Fibroblast of skin of back (primary cell): ENCODE results near the gene LMCD1.

Experiments used
- DNase-seq: peaks from one replicate; pipeline ENCODE4 v3.0.0-alpha.2; 2013

The LMCD1 gene

DNA sequence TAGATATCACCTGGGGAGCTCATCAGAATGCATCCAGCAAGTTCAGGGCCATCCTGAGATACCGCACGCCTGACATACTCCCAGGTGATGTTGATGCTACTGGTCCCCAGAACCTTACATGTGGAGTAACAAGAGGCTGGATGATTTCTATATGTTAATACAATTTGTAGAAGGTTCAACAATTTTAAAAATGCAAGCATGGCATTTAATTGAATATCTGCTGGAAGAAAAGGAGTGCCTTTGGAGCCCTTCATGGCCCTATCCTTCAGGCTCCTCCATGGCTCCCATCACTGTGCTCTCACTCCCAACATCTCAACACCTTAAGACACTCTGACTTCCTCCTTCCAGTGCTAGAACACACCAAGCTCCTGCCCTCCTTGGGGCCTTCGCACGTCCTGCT, 36.6 kb downstream of the LMCD1 start:
- no peak for DNase-seq

DNA sequence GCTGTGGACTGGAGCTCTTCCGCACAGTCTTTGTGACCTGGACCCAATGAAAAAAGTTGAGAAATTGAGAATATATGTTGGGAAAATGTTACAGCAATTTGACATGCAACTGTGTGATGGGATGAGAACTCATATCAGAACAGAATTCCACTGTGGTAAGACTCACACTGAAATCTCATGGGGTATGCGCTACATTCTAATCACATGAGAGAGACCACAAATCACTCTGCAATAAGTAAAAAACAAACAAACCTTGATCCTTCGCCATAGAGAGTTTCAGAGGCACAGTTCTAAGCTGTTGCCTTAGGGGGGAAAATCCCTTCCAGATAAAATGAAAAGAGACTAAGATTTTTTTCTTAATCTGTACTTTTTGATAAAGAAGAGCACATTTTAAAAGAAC, 37.3 kb downstream of the LMCD1 start:
- peak; percentile 83 for DNase-seq

DNA sequence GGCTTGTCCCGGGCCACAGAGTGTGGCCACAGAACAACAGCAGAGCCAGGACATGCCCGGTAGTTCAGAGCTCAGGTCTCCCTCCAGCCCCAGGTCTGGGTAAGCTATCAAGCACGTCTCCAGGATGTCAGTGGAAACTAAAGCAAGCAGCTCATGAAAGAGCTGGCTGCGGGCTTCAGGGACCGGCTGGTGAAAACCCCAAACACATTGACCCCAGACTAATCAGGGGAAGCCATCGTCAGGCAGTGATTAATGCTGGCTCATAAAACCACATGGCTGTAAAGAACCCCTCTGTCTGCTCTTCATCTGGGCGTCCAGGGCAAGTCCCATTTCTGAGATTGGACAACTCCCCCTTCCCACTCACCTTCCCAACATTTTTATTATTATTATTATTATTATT, 37.8 kb downstream of the LMCD1 start:
- peak; percentile 51 for DNase-seq

DNA sequence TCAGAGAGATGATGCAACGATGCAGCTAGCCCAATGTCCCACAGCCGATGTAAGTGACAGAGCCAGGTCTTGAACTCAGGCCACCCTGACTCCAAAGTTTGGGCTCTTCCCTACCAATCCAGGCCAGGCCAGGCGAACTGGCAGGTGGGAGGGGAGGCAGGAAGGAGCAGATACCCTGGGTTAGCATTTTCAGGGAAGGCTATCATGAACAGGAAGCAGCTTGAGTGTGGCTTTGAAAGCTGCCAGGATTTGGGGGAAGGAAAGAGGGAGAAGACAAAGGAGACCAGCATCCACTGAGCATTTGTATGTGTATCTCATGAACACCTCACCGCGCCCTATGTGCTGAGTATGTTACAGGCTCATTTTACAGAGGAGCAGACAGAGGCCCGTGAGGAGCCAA, 38.8 kb downstream of the LMCD1 start:
- DNase-seq = no peak

DNA sequence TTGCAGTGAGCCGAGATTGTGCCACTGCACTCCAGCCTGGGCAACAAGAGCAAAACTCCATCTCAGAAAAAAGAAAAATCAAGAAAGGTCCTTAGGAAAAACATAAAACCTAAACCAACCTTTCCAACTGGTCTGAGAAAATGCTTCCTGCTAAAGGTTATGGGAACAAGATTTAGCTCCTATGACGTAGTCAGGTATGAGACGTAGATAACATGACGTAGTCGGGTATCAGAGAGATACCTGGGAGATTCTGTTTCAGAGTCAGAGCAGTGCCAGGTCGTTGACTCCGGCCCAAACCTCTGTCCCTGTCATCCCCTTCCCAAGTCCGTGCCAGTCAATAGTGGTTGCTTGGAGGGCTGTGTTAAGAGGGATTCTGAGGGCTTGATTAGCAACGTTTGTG, 39.9 kb downstream of the LMCD1 start:
- no peak for DNase-seq

DNA sequence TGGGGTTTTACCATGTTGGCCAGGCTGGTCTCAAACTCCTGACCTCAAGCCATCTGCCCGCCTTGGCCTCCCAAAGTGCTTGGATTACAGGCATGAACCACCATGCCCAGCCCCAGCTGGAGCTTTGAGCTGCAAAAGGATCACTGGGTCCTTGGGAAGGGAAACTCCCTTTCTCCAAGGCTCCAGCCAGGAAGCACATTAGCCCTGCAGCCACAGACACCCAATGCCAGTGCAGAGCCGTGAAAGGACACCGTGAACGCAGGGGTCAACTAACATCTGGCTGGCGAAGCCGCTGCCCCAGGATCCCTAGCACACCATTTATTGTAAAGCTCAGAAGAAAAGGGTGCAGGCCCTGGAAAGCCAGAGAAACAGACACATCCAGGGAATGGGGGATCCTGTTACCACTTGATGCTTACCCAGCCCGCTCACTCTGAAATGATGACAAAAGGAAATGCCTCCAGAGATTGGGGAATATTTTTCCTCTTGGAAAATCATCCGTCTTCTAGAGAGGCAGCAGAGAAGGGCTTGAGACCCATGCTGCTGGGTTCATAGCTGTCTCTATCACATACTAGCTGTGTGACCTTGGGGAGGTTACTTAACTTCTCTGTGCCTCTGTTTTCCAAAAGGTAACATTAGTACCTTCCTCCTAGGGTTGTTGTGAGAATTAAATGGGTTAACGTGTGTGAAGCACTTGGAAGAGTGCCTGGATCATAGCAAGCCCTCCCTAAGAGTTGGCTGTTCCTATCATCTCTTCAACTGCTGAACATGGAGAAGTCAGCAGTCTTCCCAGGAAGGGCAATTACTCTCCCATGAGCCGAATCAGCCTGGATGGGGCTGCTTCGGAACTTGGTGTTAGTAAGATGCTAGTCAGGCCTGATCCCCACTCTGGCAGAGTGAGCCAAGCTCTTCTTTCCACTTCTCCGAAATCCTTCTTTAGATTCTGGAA, 40.8 kb downstream of the LMCD1 start:
- DNase-seq = no peak

DNA sequence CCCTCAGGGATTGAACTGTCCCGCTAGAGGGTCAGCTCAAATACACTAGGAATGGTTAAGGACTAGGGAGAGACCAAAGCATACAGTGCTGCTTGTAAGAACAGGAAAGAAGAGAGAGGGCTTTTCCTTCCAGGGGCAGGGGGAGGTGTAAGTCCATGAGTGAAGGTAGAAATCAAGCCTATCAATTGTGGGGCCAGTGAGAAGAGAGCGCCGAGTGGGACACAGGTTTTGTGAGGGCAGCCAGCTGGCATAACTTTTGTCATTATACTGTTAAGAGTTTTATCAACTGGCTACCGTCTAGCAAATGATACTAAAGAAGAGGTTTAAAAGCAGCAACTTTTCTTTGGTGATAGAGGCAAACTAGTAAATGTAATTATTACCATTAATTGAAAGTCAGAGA, 45.0 kb downstream of the LMCD1 start:
- DNase-seq = no peak

DNA sequence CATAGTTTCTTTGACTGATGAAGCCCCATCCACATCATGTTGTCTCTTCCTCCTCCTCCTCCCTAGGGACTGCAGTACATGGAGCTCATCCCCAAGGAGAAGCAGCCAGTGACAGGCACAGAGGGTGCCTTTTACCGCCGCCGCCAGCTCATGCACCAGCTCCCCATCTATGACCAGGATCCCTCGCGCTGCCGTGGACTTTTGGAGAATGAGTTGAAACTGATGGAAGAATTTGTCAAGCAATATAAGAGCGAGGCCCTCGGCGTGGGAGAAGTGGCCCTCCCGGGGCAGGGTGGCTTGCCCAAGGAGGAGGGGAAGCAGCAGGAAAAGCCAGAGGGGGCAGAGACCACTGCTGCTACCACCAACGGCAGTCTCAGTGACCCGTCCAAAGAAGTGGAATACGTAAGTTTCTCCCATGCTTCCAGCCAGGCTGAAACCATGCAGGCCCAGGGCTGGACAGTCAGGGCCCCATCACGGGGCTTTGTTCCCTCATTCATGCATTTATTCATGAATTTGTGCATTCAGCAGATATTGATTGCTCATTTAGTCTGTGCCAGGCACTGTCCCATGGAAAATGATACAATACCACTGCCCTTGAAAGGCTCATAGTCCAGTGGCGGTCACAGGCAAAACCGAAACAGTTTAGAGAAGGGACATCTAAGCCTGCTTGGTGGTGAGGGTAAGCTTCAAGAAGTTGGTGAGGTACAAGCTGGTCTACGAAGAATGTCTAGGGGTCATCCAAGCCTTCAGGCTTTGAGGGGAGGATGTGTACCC, 47.1 kb downstream of the LMCD1 start:
- DNase-seq = no peak

DNA sequence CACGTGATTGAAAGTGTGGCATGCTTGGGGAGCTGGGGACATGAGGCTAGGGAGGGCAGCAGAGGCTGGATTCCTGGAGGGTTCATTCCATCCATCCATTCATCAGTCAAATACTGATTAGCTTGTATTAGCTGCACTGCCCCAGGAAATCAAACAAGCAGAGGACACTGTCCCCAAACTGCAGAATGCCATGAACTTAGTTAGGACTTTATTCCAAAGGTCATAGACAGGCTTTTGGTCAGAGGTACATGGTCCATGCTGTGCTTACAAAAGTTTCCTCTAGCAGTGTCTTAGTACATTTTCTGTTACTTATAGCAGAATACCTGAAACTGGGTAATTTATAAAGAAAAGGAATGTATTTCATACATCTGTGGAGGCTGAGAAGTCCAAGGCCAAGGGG, 47.7 kb downstream of the LMCD1 start:
- no peak for DNase-seq

DNA sequence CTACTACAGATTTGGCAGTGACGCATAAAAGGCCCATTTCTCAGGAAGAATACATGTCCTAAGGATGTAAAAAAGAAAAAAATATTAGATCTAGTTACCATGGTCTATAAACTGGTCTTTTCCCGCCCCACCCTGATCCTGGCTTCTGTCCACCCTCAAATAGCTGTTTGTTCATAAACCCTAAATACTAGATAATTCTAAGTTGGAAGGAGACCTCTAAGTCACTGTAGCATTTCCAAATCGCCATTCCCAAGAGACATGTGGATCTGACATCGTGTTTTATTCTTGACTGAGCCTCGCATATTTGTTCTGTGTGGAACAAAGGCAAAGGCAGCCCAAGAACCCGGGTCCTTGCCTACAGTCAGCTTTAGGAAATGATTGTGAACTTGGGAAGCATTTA, 49.0 kb downstream of the LMCD1 start:
- no peak for DNase-seq

DNA sequence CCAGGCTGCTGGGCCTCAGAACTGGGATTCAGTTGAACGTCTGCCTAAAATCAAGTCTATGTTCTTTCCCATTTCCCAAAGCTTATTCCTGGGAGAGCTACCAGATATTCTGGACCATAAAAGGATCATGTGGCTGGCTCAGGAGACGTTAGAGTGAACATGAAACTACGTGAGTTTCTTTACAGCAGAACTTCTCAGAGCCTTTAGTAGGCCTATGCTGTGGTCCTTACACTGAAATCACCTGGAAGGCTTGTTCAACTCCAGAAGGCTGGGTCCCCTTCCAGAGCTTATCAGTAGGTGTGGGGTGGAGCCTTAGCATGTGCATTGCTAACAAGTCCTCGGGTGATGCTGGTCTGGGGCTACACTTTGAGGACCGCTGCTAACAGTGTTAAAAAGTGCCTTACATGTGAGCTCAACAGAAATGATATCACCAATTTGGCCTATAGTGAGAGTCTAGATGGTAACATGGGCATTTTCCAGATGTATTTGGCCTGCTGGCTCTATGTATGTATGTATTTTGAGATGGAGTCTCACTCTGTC, 50.7 kb downstream of the LMCD1 start:
- DNase-seq = no peak

DNA sequence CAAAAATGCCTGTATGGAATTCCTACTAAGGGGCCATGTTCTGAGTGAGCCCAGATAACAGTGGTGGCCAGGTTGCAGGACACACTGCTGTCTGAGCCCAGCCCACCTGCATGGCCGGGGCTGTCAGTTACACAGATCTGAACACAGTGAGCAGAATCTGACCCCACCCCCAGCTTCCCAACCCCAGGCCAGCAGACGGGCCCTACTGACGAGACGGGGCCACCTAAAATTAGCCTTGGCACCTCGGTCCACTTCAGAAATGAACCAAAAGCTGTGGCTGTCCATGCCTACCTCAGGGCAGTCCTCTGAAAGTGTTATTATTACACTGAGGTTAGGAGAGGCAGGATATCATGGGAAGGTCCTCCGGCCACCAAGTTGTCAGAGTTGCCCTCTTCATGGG, 51.8 kb downstream of the LMCD1 start:
- DNase-seq = no peak

DNA sequence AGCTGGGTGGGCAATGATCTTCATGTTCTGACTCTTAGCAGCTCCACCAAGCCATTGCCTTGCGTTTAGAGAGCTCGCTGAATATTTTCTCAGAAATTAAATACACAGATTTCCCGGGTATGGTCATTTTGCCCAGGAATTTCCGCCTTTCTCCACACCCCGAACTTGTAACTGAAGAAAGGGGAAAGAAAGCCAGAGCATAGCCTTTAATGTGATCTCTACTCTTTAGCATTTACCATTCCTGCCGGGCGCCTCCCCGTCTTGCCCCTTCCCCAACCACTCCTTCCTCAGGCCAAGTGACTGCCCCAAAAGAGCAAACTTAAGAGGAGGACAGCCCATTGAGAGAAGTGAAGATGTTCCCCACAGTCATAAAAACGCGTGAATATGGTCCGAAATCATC, 53.1 kb downstream of the LMCD1 start:
- no peak for DNase-seq

DNA sequence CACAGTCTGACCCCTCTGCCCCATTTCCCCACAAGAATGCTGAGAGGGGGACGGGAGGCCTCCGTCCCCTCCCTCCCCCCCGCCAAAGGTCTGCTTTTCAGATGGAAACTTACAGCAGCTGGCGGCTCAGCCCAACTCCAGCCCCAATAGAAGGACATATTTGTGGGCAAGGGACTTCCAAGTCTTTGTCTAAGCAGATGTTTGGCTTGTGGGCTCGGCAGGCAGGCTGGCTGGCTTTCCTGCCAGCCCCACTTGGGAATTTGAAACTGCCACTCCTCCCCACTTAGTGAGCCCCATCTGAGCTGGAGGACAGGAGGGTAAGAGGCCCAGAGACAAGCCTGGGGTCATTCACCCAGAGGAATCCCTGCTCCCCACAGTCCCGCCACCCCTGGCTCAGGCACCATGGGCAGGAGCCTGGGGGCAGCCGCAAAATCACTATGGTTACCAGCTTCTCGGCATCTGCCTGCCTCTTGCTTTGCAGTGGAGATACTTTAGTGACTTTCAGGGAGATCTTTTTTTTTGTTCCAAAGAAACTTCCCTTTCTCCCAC, 53.6 kb downstream of the LMCD1 start:
- peak; percentile 91 for DNase-seq

DNA sequence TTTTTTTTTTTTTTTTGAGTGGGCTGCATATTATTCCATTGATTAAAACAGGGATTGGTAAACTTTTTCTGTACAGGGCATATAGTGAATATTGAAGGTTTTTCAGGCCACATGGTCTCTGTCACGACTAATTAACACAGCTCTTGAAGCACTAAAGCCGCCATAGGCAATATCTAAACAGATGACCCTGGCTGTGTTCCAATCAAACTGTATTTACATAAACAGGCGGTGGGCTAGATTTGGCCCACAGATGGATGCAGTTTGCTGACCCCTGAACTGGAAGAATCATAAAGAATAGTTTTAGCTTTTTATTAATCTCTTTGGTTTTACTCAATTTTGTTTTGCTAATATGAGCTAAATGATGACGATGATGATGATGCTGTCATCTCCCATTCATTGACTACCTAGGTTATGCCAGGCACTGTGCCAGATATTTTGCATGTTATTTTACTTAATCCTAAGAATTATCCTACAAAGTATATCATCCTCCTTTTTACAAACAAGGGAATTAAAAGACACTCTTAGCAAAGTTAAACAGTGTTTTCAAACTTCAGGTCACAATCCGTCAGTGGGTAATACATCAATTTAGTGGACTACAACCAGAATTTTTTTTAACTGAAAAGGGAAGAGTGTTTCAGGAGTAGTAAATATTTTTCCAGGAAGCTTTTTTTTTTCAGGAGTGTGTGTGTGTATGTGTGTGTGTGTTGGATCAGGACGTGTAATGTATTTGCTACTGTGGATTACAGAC, 54.3 kb downstream of the LMCD1 start:
- DNase-seq = no peak

DNA sequence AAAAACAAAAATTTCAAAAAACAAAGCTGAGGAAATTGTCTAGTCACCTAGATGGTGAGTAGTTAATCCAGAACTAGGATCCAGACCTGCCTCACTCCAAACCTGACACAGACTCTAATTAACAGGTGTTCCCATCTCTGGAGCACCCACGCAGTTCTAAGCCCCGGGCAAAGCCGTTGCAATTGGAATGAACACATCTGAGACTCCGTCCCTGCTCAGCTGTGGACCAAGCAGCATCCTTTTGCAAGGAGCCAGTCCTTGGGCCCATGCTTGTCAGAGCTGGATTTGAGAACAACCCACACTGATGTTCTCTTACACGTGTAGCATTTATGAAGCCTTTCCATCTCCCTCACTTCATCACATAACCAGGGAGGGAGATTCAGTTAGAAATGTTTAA, 54.8 kb downstream of the LMCD1 start:
- DNase-seq = no peak

DNA sequence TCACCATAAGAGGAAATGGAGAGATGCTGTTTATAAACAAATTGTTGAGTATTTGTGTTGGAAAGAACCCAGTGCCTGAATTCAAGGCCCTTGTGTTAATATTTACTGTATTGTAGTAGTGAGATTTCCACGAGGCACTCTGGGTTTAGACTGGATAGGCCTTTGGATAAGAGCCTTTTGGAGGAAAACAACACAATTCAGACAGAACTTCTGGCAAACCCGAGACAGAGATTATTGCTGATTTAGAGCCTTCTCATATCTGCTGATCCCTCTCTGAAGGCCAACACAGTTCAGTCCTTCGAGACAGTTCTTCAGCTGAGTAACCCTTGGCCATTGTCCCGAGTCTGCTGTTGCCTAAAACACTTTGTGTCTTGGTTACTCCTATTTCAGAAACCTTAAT, 55.7 kb downstream of the LMCD1 start:
- DNase-seq = no peak

DNA sequence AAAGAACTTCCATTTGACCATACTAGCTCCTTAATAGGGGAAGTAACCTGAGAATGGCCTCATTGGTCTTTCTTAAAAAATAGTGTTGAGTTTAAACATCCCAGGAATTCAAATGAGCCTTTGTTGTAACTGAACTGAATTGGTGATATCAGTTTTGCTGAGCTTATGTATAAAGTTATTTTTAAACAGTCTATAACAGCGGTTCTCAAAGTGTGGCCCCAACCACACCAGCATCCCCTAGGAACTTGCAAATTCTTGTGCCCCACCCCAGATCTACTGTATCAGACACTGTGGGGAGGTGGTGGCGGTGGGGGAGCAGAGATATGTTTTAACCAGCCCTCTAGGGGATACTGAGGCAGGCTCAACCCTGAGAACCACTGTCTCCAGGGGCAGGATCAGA, 57.0 kb downstream of the LMCD1 start:
- DNase-seq = no peak

DNA sequence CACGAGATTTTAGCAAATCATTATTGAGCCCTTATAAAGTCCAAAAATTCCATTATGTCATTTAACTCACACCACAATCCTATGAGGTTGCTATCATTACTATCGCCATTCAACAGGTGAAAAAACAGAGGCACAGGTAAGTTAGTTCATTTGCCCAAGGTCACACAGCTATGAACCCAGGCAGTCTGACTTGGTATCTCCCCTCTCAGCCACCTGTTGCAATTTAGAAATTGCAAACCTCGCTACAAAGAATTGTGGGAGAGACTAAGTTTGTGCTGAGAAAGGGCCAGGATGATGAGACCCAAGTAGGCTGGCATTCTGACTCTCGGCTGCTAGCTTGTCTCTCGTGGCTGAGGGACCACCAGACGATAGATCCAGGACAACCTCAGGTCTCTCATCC, 57.7 kb downstream of the LMCD1 start:
- no peak for DNase-seq

DNA sequence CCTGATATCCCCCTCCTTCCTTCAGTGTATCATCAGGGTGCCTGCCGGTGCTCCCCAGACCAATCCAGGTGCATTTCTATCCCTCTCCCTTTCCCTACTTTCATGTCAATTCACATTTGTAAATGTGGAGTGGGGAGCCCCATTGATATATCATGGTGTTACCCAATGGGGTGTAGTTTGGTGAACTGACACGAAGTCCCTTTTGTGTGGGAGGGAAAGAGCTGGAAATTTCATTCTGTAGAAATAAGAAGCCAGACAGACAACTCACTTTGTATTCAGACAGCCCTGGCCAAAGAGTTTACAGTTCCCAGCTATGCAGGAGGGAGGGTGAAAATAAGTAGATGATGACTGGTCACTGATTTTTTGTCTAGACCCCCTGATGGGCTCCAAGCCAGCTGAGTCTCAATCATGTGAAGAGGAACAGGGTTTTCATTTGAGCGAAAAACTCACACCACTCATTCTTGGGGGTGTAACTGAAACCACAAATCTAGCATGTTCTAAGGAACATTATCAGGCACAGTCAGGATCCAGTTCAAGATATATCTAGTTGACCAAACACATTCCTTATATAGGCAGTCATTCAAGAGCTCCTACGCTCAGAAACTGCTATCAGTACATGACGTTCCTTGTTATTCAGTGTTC, 58.9 kb downstream of the LMCD1 start:
- DNase-seq = peak; percentile 93

DNA sequence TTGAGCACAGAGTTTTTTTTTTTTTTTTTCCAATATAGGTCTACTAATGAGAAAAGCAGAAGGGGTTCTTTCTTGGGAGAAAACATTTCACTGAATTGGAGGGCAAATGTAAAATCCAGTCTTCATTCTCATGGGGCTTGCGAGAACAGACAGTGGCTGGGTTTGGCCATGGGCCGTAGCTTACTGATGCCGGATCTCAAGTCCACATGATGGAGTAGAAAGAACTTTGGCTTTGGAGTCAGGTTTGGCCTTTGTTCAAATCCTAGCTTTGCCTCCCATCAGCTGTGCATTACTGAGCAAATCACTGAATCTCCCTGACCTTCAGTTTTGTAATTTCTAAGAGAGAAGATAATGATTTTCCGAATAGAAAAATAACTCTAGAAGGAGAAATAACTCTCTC, 59.7 kb downstream of the LMCD1 start:
- DNase-seq = no peak

DNA sequence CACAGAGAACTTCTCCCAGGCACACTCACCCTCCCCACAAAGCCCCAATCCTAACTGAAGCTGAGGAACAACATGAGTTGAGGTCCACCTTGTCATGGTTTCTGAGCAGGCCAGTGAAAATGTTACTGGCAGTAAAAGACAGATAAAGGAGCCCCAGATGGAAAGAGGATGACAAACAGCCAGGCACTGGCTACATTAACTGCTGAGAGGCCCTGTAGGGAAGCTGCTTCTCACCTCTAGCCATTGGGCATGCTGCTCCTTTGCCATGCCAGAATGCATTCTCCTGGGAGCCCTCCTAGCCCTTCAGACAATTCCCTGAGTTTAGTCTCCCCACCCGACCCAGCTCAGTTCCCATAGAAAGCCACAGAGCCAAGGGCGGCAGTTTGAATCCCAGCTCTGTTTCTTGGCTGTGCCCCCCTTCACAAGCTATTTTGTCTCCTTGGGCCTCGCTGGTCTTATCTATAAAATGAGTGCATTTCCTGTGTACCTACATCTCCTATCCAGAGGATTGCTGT, 60.5 kb downstream of the LMCD1 start:
- DNase-seq = no peak
